ENCODE data around the gene PRKAA1.
"Not testable (repeated sequence)": the region's sequence is repeated elsewhere in the genome, so short reads cannot be mapped to it uniquely, and the experiment has no call there.

Gene PRKAA1

DNA sequence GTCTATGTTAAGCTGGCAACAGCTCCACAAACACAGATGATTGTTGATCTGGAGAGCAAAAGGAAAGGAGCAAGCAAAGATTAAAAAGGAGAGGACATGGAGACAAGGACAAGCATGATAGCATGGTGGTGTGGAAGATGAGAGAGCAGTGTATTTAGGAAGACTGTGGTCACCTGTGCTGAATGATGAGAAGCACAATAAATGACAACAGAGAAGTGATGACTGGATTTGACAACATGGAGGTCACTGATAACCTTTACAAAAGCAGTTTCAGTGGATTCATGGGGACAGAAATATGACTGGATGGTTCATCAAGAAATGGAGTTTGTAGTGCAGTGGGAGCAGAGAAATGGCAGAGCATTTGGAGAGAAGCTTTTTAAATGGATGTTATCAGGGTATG is 62.6 kb downstream of the PRKAA1 start:
- no peaks in the 10 kb centered on the region for H3K9me3 ChIP-seq (ENCODE audit: control insufficient read depth, insufficient read depth, low read length)
- H3K9ac ChIP-seq (ENCODE audit: low read depth, low read length), result no peak overlapping the region
- no peaks in the 10 kb centered on the region for H3K27me3 ChIP-seq (ENCODE audit: control insufficient read depth, insufficient read depth, low read length)
- no peaks in the 10 kb centered on the region for H3K4me1 ChIP-seq (ENCODE audit: control insufficient read depth, insufficient read depth, low read length)
- H3K36me3 ChIP-seq (ENCODE audit: control insufficient read depth, insufficient read depth, low read length), result no peaks in the 10 kb centered on the region
- no peak overlapping the region for H3K4me3 ChIP-seq (ENCODE audit: low read depth, low read length)

DNA sequence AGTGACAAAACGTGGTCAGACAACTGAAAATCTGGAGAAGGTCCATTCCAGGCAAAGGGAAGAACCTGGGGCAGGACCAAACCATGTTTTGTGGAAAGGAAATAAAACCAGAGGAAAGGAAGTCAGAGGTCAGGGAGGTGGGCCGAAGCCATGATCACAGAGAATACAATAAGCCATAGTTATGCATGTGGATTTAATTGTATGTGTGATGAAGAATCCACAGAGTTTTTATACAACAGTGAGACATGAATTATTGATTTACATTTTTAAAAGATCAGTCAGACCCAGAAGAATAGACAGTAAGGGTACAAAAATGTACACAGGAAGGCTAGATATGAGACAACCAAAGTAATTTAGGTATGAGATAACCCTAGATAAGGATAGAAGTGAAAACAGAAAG is 63.2 kb downstream of the PRKAA1 start:
- Histone ChIP-seq H3K4me3 (ENCODE audit: low read depth, low read length) (no peak overlapping the region), H3K9ac (ENCODE audit: low read depth, low read length) (no peak overlapping the region), H3K4me1 (ENCODE audit: control insufficient read depth, insufficient read depth, low read length) (no peaks in the 10 kb centered on the region), H3K27me3 (ENCODE audit: control insufficient read depth, insufficient read depth, low read length) (no peaks in the 10 kb centered on the region), H3K36me3 (ENCODE audit: control insufficient read depth, insufficient read depth, low read length) (no peaks in the 10 kb centered on the region), H3K9me3 (ENCODE audit: control insufficient read depth, insufficient read depth, low read length) (no peaks in the 10 kb centered on the region)

DNA sequence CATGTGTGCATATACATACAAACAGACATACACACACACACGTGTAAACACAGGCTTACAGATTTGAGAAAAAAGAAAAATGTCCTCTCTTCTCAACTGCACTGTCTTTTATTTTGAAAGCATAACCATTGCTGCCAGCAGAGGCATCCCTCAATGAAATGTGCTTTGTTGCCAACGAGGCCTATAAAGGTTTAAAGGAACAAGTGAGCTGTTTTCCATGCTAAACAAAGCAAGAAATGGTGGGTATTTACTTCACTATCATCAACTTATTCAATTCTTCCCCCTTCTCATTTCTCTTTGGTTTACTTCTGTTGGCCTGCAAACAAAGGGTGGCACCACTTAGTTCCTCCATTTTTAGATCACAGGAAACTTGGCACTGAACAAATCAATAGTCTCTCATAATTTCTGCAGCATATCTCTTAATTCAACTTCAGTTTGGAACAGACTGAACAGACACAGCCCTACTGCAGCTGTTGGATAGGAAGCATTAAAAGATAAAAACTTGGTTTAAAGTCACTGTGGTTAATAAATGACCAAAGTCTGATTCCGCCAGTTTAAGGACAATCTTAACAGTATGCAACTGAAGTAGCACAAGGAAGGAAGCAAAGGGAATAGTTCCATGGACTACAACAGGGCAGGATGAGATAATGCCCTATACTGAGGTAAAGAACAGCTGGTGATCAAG is 64.2 kb downstream of the PRKAA1 start:
- no peaks in the 10 kb centered on the region for H3K36me3 ChIP-seq (ENCODE audit: control insufficient read depth, insufficient read depth, low read length)
- H3K9ac ChIP-seq (ENCODE audit: low read depth, low read length), result no peak overlapping the region
- H3K4me1 ChIP-seq (ENCODE audit: control insufficient read depth, insufficient read depth, low read length), result no peaks in the 10 kb centered on the region
- no peaks in the 10 kb centered on the region for H3K9me3 ChIP-seq (ENCODE audit: control insufficient read depth, insufficient read depth, low read length)
- no peak overlapping the region for H3K4me3 ChIP-seq (ENCODE audit: low read depth, low read length)
- H3K27me3 ChIP-seq (ENCODE audit: control insufficient read depth, insufficient read depth, low read length), result no peaks in the 10 kb centered on the region

DNA sequence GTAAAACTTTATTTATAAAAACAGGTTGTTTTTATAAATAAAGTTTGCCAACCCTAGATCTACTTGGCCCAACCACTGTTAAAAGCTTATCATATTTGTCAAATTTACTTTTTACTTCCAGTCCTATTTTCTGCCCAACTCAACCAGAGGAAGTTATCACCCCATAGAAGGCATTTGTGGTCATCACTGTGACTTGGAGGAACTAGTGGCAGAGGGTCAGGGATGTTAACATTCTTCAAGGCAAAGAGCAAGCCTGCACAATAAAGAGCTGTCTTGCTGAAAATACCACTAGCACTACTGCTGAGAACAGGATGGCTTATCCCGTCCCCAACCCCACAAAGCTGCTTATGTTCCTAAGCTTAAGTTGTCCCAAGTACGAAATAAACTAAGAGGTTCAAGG is 64.7 kb downstream of the PRKAA1 start:
- no peaks in the 10 kb centered on the region for H3K27me3 ChIP-seq (ENCODE audit: control insufficient read depth, insufficient read depth, low read length)
- no peaks in the 10 kb centered on the region for H3K36me3 ChIP-seq (ENCODE audit: control insufficient read depth, insufficient read depth, low read length)
- no peaks in the 10 kb centered on the region for H3K4me1 ChIP-seq (ENCODE audit: control insufficient read depth, insufficient read depth, low read length)
- no peak overlapping the region for H3K4me3 ChIP-seq (ENCODE audit: low read depth, low read length)
- no peaks in the 10 kb centered on the region for H3K9me3 ChIP-seq (ENCODE audit: control insufficient read depth, insufficient read depth, low read length)
- no peak overlapping the region for H3K9ac ChIP-seq (ENCODE audit: low read depth, low read length)

DNA sequence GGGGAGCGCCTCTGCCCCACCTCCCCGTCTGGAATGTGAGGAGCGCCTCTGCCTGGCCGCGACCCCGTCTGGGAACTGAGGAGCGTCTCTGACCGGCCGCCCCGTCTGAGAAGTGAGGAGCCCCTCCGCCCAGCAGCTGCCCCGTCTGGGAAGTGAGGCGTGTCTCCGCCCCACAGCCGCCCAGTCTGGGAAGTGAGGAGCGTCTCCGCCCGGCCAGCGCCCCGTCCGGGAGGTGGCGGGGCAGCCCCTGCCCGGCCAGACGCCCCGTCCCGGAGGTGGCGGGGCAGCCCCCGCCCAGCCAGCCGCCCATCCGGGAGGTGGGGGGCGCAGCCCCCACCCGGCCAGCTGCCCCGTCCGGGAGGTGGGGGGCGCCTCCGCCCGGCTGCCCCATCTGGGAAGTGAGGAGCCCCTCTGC is 75.7 kb downstream of the PRKAA1 start:
- H3K9me3 ChIP-seq (ENCODE audit: control insufficient read depth, insufficient read depth, low read length); H3K4me3 ChIP-seq (ENCODE audit: low read depth, low read length); H3K4me1 ChIP-seq (ENCODE audit: control insufficient read depth, insufficient read depth, low read length); H3K36me3 ChIP-seq (ENCODE audit: control insufficient read depth, insufficient read depth, low read length); H3K9ac ChIP-seq (ENCODE audit: low read depth, low read length); H3K27me3 ChIP-seq (ENCODE audit: control insufficient read depth, insufficient read depth, low read length): not testable (repeated sequence)

DNA sequence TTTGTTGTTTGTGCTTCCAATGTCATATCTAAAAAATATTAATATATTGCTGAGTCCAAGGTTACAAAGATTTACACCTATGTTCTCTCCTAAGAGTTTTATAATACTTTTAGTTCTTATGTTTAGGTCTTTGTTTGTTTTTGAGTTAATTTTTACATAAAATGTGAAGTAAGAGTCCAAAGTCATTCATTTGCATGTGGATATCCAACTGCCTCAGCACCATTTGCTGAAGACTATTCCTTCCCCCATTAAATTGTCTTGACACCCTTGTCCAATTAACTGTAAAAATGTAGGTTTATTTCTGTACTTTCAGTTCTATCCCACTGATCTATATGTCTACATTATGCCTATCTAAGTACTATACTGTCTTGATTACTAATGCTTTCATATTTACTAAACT is 78.1 kb downstream of the PRKAA1 start:
- H3K9me3 ChIP-seq (ENCODE audit: control insufficient read depth, insufficient read depth, low read length), result peaks cover 2% of the 10 kb centered on the region
- H3K36me3 ChIP-seq (ENCODE audit: control insufficient read depth, insufficient read depth, low read length), result no peaks in the 10 kb centered on the region
- no peaks in the 10 kb centered on the region for H3K4me1 ChIP-seq (ENCODE audit: control insufficient read depth, insufficient read depth, low read length)
- H3K9ac ChIP-seq (ENCODE audit: low read depth, low read length), result no peak overlapping the region
- no peak overlapping the region for H3K4me3 ChIP-seq (ENCODE audit: low read depth, low read length)
- H3K27me3 ChIP-seq (ENCODE audit: control insufficient read depth, insufficient read depth, low read length), result no peaks in the 10 kb centered on the region

DNA sequence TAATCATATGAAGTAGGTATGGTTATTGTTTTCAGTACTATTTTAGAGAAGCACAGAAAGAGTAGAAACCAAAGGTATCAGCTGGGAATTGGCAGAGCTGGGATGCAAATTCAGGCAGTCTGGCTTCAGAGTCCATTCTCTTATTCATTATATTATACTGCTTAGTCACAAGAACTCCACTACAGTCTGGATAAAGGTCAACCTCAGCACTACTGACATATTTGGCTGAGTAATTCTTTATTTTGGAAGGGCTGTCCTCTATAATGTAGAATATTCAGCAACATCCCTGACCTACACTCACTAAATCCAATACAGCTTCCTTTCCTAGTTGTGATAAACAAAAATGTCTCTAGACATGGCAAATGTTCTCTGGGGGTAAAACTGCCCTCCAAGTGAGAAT is 80.9 kb downstream of the PRKAA1 start:
- peaks cover 2% of the 10 kb centered on the region for H3K9me3 ChIP-seq (ENCODE audit: control insufficient read depth, insufficient read depth, low read length)
- H3K4me3 ChIP-seq (ENCODE audit: low read depth, low read length), result no peak overlapping the region
- no peaks in the 10 kb centered on the region for H3K27me3 ChIP-seq (ENCODE audit: control insufficient read depth, insufficient read depth, low read length)
- no peak overlapping the region for H3K9ac ChIP-seq (ENCODE audit: low read depth, low read length)
- no peaks in the 10 kb centered on the region for H3K36me3 ChIP-seq (ENCODE audit: control insufficient read depth, insufficient read depth, low read length)
- no peaks in the 10 kb centered on the region for H3K4me1 ChIP-seq (ENCODE audit: control insufficient read depth, insufficient read depth, low read length)

DNA sequence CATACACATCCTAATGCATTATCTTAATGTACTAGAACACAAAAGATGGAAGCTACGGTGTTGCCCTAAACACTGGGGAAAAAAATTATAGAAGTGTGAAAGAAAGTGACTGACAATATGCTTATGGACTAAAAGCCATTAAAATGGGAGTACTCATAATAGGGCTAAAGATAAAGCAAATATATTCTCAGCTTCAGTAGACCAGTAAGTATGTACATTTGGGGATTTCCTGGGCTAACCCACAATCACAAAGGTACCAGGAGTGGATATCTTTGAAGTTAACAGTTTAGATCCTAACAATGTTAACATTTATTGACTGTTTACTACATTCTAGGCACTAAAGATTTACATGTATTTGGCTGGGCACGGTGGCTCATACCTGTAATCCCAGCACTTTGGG is 81.6 kb downstream of the PRKAA1 start:
- Histone ChIP-seq H3K9me3 (ENCODE audit: control insufficient read depth, insufficient read depth, low read length) (peaks cover 2% of the 10 kb centered on the region), H3K4me3 (ENCODE audit: low read depth, low read length) (no peak overlapping the region), H3K36me3 (ENCODE audit: control insufficient read depth, insufficient read depth, low read length) (no peaks in the 10 kb centered on the region), H3K4me1 (ENCODE audit: control insufficient read depth, insufficient read depth, low read length) (no peaks in the 10 kb centered on the region), H3K27me3 (ENCODE audit: control insufficient read depth, insufficient read depth, low read length) (no peaks in the 10 kb centered on the region), H3K9ac (ENCODE audit: low read depth, low read length) (no peak overlapping the region)

DNA sequence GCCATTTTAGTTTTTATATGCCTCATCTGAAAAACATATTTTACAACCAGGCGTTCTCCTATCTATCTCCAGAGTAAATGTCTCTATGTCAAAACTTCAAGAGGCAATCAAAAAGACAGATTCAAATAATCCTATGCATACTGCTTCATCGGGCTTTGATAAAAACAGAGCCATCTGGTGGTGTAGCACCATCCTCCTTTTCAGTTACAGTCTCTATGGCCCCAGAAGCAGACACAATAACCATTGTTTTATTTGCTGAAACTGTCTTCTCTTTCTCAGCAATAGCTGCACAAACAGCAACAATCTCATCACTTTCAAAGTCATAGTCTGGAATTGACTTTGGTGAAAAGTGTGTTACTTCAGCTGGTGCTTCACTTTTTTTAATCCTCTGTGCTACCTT is 82.2 kb downstream of the PRKAA1 start:
- Histone ChIP-seq H3K9me3 (ENCODE audit: control insufficient read depth, insufficient read depth, low read length) (peaks cover 1% of the 10 kb centered on the region), H3K36me3 (ENCODE audit: control insufficient read depth, insufficient read depth, low read length) (no peaks in the 10 kb centered on the region), H3K4me1 (ENCODE audit: control insufficient read depth, insufficient read depth, low read length) (no peaks in the 10 kb centered on the region)

DNA sequence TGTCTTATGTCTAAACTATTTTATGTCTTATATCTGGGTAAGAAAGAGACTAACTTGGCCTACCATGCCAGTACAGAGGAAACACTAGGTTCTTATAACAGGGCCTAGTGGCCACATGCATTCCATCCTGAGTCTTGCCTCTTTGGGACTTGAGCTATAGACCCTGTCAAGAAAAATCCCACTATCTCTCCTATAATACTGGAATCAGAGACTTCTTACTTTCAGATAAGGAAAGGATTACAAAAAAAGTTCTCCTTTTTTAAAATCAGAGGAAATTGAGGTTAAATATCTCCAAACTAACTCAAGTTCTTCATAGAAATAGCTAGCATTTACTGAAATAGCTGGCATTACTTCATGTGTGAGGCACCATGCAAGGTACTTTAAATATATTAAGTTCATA is 84.2 kb downstream of the PRKAA1 start:
- Histone ChIP-seq H3K27me3 (ENCODE audit: control insufficient read depth, insufficient read depth, low read length) (no peaks in the 10 kb centered on the region), H3K9ac (ENCODE audit: low read depth, low read length) (no peak overlapping the region), H3K9me3 (ENCODE audit: control insufficient read depth, insufficient read depth, low read length) (no peaks in the 10 kb centered on the region), H3K4me3 (ENCODE audit: low read depth, low read length) (no peak overlapping the region), H3K4me1 (ENCODE audit: control insufficient read depth, insufficient read depth, low read length) (no peaks in the 10 kb centered on the region), H3K36me3 (ENCODE audit: control insufficient read depth, insufficient read depth, low read length) (no peaks in the 10 kb centered on the region)

More for the DNA sequence above, 82.2 kb downstream of the PRKAA1 start:
- Histone ChIP-seq H3K4me3 (ENCODE audit: low read depth, low read length) (no peak overlapping the region), H3K27me3 (ENCODE audit: control insufficient read depth, insufficient read depth, low read length) (no peaks in the 10 kb centered on the region), H3K9ac (ENCODE audit: low read depth, low read length) (no peak overlapping the region)

DNA sequence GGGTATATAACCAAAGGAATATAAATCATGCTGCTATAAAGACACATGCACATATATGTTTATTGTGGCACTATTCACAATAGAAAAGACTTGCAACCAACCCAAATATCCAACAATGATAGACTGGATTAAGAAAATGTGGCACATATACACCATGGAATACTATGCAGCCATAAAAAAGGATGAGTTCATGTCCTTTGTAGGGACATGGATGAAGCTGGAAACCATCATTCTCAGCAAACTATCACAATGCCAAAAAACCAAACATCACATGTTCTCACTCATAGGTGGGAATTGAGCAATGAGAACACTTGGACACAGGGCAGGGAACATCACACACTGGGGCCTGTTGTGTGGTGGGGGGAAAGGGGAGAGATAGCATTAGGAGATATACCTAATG is 87.6 kb downstream of the PRKAA1 start:
- not testable (repeated sequence) for H3K36me3 ChIP-seq (ENCODE audit: control insufficient read depth, insufficient read depth, low read length); H3K4me1 ChIP-seq (ENCODE audit: control insufficient read depth, insufficient read depth, low read length); H3K27me3 ChIP-seq (ENCODE audit: control insufficient read depth, insufficient read depth, low read length); H3K9ac ChIP-seq (ENCODE audit: low read depth, low read length); H3K4me3 ChIP-seq (ENCODE audit: low read depth, low read length); H3K9me3 ChIP-seq (ENCODE audit: control insufficient read depth, insufficient read depth, low read length)

All from iPS-15b (cell line).